ENCODE results near the gene OR2L8.

OR2L8 gene

DNA sequence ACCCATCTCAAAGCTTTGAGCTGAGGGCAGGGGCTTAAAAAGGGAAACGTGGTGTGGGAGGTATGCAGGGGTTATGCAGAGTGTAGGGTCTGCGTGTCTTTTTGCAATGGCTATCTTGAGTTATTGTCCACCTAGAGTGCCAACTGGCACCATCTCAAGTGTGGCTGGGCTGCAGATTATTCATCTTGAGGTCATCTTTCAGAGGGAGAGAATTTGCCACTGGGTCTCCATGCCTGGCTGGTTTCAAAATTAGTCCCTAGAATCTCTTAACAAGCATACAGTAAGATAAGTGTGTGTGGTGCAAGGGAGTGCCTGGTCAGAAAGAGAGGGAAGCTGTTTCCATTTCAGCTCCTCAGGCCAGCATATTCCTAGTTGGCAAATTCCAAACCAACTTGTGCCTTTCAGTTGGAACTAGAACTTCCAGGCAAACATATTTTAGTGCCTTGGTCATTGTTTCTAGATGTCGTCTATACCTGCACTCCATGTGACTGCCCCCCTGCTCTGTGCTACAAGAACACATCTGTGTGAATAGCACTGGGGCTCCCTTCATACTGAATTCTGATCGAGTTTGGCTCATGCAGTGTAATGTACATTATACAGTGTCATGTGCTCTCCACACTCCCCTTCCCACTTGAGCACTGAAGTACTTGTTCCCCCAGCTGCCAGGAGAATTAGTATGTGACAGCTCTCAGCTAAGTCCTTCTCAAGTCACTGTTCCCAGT lies 33.6 kb upstream of the OR2L8 start:
- TF ChIP-seq, protein P1, sequence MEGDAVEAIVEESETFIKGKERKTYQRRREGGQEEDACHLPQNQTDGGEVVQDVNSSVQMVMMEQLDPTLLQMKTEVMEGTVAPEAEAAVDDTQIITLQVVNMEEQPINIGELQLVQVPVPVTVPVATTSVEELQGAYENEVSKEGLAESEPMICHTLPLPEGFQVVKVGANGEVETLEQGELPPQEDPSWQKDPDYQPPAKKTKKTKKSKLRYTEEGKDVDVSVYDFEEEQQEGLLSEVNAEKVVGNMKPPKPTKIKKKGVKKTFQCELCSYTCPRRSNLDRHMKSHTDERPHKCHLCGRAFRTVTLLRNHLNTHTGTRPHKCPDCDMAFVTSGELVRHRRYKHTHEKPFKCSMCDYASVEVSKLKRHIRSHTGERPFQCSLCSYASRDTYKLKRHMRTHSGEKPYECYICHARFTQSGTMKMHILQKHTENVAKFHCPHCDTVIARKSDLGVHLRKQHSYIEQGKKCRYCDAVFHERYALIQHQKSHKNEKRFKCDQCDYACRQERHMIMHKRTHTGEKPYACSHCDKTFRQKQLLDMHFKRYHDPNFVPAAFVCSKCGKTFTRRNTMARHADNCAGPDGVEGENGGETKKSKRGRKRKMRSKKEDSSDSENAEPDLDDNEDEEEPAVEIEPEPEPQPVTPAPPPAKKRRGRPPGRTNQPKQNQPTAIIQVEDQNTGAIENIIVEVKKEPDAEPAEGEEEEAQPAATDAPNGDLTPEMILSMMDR (IDR thresholded peaks at IDR 0.05; ENCODE audit: insufficient read depth, low read depth, low read length, missing control alignments): no peak
- no peak for DNase-seq (ENCODE audit: low read depth)
- H3K4me3 ChIP-seq (ENCODE audit: low read depth, low read length): no peak overlapping the region

DNA sequence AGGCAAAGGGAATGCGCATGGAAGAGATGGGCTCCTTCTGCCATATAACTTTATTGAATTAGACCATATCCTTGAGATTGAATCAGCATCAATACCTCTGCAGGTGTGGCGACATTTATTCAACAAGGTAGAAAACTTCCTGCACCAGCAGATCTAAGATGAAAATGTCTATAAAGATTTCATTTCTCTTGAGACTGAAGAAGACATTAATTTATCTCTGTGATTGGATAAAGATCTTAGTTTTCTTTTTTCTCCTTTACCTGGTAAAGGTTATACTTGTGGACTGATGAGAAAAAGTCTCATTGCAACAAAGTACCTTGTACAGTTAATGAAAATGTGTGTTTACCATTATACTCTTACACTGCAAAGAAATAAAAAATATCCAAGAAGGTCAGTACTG lies 28.7 kb upstream of the OR2L8 start, which contains the start of gene OR2T8:
Gene OR2T8, plus strand, starts transcription at position 301 of the 400 bp plus-strand sequence. CDS start 766 bp downstream, outside the sequence.
- DNase-seq (ENCODE audit: low read depth): no peak
- TF ChIP-seq, protein P1 (IDR thresholded peaks at IDR 0.05; ENCODE audit: insufficient read depth, low read depth, low read length, missing control alignments): no peak
- H3K4me3 ChIP-seq (ENCODE audit: low read depth, low read length): no peak within 1 kb of the TSS

DNA sequence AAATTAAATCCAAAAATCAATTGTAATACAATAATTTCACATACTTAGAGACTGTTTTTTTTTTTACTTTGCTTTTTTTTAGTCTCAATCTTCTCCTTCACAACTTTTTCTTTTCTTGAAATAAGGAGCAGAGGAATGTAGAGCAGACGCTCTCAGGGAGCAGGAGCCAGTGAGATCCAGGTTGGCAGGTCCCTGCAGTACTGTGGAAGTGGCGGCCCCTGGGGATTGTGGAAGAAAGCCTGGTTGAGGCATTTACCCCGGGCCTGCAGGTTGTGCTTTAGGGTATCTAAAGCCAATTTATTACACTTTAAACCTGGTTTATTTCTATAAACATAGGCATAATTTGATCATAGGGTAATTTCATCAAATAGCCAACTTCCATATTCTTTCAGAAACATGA lies 24.7 kb upstream of the OR2L8 start:
- no peak for DNase-seq (ENCODE audit: low read depth)
- H3K4me3 ChIP-seq (ENCODE audit: low read depth, low read length): no peak overlapping the region
- TF ChIP-seq, protein P1 (IDR thresholded peaks at IDR 0.05; ENCODE audit: insufficient read depth, low read depth, low read length, missing control alignments): no peak

DNA sequence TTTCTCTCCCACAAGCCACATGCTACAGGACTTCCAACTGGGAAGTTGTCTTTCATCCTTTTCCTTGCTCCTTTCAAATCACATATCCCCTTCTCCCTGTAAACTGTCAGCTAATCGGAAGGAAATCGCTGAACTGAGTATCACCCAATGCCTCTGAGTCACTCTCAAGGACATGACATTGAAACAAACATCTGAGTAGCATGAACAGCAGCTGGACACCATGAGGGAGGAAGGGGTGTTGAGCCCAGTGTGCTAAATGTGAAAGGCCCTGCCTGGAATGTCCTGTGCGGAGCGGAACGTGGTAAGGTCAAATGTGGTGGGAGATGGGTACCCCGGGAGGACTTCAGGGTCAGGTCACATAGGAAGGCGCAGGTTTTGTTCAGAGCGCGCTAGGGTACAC lies 23.8 kb upstream of the OR2L8 start, which contains the start of gene OR2AJ1:
Gene OR2AJ1, plus strand, starts transcription at position 22 of the 400 bp plus-strand sequence. CDS start 8,880 bp downstream, outside the sequence.
- TF ChIP-seq, protein P1 (IDR thresholded peaks at IDR 0.05; ENCODE audit: insufficient read depth, low read depth, low read length, missing control alignments): no peak
- no peak within 1 kb of the TSS for H3K4me3 ChIP-seq (ENCODE audit: low read depth, low read length)
- no peak for DNase-seq (ENCODE audit: low read depth)

DNA sequence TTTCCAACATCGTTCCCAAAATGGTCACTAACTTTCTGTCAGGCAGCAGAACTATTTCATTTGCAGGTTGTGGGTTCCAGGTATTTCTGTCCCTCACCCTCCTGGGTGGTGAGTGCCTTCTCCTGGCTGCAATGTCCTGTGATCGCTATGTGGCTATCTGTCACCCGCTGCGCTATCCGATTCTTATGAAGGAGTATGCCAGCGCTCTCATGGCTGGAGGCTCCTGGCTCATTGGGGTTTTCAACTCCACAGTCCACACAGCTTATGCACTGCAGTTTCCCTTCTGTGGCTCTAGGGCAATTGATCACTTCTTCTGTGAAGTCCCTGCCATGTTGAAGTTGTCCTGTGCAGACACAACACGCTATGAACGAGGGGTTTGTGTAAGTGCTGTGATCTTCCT lies 14.7 kb upstream of the OR2L8 start:
- no peak overlapping the region for H3K4me3 ChIP-seq (ENCODE audit: low read depth, low read length)
- TF ChIP-seq, protein P1 (IDR thresholded peaks at IDR 0.05; ENCODE audit: insufficient read depth, low read depth, low read length, missing control alignments): no peak
- no peak for DNase-seq (ENCODE audit: low read depth)

DNA sequence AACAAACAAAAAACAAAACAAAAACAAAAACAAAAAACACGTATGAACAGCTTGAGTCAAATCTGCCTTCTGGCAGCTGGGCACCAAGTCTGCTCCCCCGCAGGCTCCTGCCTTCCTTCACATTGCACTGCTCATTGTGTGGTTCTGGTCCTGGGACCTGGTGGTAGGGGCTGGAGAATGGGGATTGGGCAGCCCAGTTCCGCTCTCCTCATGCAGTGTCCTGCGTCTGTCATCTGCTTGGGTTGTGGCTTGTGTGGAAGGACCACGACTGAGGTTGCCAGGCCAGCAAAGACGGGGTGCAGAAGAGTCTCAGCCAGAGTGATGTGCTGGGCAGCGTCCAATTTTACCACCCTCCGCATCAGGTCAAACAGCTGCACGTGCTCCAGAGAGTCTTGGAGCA lies 12.9 kb upstream of the OR2L8 start:
- TF ChIP-seq, protein P1 (IDR thresholded peaks at IDR 0.05; ENCODE audit: insufficient read depth, low read depth, low read length, missing control alignments): no peak
- H3K4me3 ChIP-seq (ENCODE audit: low read depth, low read length): no peak overlapping the region
- no peak for DNase-seq (ENCODE audit: low read depth)

DNA sequence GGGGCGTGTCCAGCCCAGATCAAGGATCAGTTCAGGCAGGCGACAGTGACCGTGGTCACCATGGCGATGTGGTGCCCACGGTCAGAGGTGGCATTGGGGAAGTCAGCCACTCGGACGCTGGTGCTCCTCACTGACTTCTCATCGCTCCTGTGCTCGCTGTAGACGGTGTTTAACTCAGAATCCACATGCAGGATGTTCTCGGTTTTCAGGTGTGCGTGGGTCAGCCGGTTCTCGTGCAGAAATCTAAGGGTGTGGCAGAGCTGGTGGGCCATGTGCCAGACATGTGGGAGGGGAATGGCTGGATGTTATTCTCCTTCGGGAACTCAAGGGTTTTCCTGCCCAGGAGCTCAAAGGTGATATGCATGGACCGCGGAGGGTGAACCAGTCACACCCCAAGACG lies 12.2 kb upstream of the OR2L8 start:
- DNase-seq (ENCODE audit: low read depth): no peak
- TF ChIP-seq, protein P1 (IDR thresholded peaks at IDR 0.05; ENCODE audit: insufficient read depth, low read depth, low read length, missing control alignments): no peak

More for the DNA sequence above, 12.2 kb upstream of the OR2L8 start:
- H3K4me3 ChIP-seq (ENCODE audit: low read depth, low read length): no peak overlapping the region

Data from GM12865 (cell line).